ENCODE measurements around the gene CSNK2A1.

CSNK2A1 gene

GRCh38 chr20:430091-430999 lies 113.2 kb downstream of the CSNK2A1 start:
- no peak for DNase-seq (ENCODE audit: low spot score)

- DNase-seq (ENCODE audit: low spot score): no peak
Measured at GRCh38 chr20:428658-429200, 114.9 kb downstream of the CSNK2A1 start.

GRCh38 chr20:427849-428657 lies 115.5 kb downstream of the CSNK2A1 start:
- no peak for DNase-seq (ENCODE audit: low spot score)

GRCh38 chr20:427401-427800 lies 116.2 kb downstream of the CSNK2A1 start:
- no peak for DNase-seq (ENCODE audit: low spot score)

GRCh38 chr20:426566-426965 lies 117.0 kb downstream of the CSNK2A1 start:
- no peak for DNase-seq (ENCODE audit: low spot score)
